Activated CD8-positive, alpha-beta memory T cell treated with anti-CD3 and anti-CD28 coated beads for 24 hours (primary cell): ENCODE results near the gene NOP14.

Experiments used
- DNase-seq: peaks from one replicate; pipeline ENCODE4 v3.0.0-alpha.2; 2020

The NOP14 gene

DNA sequence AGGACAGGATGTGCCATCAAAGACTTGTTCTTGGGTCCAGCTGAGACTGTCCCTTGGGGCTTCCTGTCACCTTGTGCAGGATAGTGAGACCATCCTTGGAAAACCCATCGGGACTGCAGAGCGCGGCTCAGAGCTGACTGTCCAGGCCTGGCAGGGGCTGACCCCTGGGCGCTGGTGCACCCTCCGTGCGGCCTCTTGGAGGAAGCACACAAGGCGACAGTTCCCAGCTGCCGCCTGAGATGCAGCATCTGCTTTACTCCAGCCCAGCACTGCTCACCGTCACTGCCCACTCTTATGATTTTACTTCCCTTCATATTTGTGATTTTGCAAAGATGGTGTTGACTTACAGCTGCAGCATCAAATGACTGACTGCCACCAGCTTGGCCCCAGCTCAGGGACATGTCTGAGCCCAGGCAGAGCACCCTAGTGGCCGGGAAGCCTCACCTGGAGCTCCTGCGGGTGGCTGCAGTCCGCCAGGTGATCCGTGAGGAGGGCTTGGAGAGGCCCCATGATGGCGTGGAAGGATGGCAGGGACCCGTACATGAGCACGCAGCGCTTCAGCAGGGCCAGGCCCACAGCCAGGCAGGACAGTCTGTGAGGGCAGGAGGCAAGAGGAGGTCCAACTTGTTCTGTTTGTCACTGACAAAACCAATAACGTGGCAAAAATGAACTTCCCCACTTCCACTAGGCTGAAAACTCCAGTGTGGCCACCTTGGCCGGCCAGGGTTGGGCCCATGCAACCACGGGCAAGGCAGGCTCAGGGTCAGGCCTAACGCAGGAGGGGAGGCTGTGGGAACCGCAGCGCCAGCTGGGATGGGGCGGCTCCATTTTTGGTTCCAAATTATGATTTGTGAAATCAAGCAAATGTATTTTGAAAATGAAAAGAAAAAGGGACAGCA, 21.8 kb downstream of the NOP14 start:
- peak; percentile 58 for DNase-seq

- peak; percentile 62 for DNase-seq
These were observed 22.7 kb downstream of the NOP14 start for GRCh38 chr4:2940267-2941137.

GRCh38 chr4:2939383-2940243, 23.6 kb downstream of the NOP14 start:
- peak; percentile 61 for DNase-seq

- DNase-seq: peak; percentile 53
These were observed 24.3 kb downstream of the NOP14 start for GRCh38 chr4:2938906-2939305.

GRCh38 chr4:2938411-2938810, 24.8 kb downstream of the NOP14 start:
- peak; percentile 51 for DNase-seq

DNA sequence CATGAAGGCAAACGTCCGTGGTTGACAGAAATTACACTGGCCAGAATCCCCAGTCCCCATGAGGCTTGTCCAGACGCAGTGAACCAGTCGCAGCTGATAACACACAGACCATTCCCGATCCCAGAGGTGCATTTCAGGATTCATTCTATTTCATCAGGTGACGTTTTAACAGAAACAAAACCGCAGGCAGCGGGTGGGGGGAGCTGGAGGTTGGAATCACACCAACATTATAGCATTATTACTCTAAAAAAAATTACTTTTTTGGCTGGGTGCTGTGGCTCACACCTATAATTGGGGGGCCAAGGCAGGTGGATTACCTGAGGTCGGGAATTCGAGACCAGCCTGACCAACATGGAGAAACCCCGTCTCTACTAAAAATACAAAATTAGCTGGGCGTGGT, 25.2 kb downstream of the NOP14 start:
- peak; percentile 52 for DNase-seq

DNA sequence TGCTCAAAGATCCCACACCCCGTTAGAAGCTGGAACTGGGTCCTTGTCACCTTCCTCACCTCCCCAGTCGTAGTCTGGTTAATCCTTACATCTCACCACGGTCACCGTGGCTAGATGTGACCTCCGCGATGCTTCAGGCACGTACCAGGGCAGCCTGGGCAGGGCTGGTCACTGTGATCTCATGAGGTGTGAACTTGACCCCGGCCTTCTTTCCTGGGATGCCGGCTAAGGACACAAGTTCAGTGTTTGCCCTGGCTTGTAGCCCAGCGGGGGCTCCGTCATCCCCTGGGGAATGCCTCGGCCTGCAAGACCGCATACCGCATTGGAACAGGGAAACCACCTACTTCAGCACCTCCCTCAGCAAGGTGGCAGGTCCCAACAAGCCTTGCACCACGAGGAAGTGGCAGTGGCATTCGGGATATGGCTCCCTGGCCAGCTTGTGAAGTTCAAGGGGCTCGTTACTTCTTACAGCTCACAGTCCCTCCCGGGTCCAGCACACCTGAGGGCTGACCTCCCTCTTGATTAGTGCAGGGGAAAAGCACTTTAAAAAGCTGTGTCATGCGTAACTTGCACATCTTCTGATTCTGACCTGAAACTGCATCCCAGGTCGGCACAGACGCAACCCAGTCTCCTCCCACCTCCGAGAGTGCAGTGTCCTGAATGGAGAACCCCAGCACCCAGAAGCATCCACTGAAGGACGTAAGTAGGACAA, 25.9 kb downstream of the NOP14 start:
- DNase-seq: peak; percentile 68

GRCh38 chr4:2936773-2937145, 26.4 kb downstream of the NOP14 start:
- DNase-seq: peak; percentile 79

GRCh38 chr4:2935762-2936743, 27.2 kb downstream of the NOP14 start:
- DNase-seq: peak; percentile 83

GRCh38 chr4:2934813-2935761, 28.1 kb downstream of the NOP14 start:
- peak; percentile 99 for DNase-seq

DNA sequence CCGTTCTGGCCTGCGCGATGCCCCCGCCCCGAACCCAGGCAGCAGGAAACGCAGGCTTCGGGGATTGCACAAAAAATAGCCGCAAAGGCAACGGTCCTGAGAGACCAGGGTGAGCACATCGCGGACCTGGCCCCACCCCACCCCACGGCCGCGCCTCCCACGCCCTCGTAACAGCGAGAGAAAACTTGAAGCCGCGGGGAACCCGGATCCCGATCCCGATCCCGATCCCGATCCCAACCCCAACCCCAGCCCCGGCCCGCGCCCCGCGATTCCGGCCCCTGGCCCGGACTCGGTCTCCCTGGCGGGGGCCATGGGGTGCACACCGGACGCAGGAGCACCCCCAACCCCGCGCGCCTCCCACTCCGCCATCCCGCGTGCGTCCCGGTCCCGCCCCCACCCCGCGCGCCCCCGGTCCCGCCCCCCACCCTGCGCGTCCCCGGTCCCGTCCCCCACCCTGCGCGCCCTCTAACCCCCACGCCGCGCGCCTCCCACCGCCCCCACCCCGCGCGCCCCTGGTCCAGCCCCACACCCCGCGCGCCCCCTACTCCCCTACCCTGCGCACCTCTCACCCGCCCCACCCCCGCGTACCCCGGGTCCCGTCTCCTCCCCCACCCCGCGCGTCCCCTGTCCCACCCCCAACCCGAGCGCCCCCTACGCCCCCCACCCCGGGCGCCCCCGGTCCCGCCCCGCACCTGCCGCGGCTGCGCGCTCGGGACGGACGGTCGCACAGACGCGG, 29.0 kb downstream of the NOP14 start:
- peak; percentile 83 for DNase-seq

DNA sequence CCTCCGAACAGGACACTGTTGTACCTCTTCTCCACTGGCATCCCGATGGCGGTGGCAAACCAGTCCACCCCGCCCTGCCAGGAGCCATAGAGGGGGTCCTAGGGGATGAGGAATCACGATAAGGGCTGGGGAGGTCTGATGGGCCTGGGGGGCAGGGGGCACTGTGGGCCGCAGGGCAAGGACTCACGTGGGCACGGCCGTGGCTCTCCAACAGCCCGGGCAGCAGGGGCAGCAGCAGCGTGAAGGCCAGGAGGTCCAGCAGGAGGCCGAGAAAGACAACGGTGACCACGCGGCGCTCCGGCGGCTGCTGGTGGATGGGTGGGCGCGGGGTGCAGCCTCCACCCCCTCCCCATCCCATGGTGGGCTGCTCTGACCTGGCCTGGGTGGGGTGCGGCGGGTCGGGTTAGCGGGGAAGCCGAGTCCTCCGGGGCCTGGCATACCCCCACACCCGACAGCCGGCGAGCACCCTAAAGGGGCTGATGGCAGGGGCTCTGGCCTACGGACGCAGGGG, 29.6 kb downstream of the NOP14 start:
- DNase-seq: no peak

GRCh38 chr4:2932951-2933565, 30.1 kb downstream of the NOP14 start:
- peak; percentile 69 for DNase-seq

GRCh38 chr4:2932321-2932950, 30.8 kb downstream of the NOP14 start:
- peak; percentile 63 for DNase-seq

- DNase-seq: peak; percentile 80
These were observed 31.5 kb downstream of the NOP14 start for GRCh38 chr4:2931512-2932301.

DNA sequence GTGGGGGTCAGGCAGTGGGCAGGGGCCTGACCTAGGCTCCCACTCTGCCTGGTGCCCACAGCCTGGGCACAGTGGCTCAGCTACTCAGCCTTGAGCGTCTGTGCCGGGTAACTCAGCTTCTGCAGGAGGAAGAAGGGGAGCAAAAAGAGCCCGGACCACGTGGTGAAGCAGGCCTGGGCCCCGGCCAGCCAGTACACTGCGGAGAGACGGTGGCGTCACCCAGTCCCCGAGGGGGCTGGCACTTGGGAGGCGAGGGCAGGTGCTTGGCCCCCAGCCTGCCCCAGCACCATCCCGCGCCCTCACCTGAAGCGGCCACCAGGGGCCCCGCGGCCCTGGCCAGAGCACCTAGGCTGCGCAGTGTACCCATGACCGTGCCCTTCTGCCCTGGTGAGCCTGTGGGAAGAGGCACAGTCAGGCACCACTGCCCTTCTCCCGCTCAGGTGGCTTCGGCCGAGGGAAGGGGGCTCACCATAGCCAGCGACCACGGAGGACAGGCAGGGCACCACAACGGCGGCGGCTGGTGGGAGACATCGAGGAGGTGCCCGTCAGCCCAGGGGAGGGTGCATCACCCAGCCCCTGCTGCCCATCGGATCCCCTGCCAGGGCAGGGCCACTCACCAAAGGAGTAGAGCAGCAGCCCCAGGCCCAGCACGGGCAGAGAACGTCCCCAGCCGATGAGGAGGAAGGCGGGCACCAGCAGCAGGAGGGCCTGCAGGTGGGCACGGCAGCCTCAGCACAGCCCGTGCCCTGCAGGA, 32.3 kb downstream of the NOP14 start:
- no peak for DNase-seq
